22Rv1 (cell line): Measurements from ENCODE around the gene HDAC2.

Experiments
- CTCF ChIP-seq: fragments of 450-650 bp; IDR thresholded peaks from 2 replicates; pipeline ENCODE4 v1.5.1; 2017; ENCODE audit warnings: mild to moderate bottlenecking
- ZFX ChIP-seq: fragments of 450-650 bp; IDR thresholded peaks from 2 replicates; pipeline ENCODE4 v1.6.1; 2017; ENCODE audit warnings: antibody characterized with exemption, borderline replicate concordance

GRCh38 chr6:113960795-113961194, 10.2 kb downstream of the HDAC2 start:
- TF ChIP-seq CTCF (no peak), ZFX (no peak)
